Body of pancreas (tissue), 4 donors: Measurements from ENCODE around the gene ACAP2.

Experiments used
- POLR2A ChIP-seq, 3 donors: fragments of 450-650 bp; IDR thresholded peaks; one replicate each; pipeline ENCODE4 v1.6.1; 2016; ENCODE audit warnings: antibody characterized with exemption in 3 of 3, mild to moderate bottlenecking in 2 of 3
- TF ChIP-seq, protein P1 (sequence below), 7 experiments: fragments of 450-650 bp in 4 of 7; fragments of 200-600 bp in 3 of 7; sonication (generic) in 3 of 7; IDR thresholded peaks; one replicate each; pipeline ENCODE4 v1.5.1; 2016 to 2019; ENCODE audit warnings: antibody characterized with exemption in 7 of 7

DNA sequence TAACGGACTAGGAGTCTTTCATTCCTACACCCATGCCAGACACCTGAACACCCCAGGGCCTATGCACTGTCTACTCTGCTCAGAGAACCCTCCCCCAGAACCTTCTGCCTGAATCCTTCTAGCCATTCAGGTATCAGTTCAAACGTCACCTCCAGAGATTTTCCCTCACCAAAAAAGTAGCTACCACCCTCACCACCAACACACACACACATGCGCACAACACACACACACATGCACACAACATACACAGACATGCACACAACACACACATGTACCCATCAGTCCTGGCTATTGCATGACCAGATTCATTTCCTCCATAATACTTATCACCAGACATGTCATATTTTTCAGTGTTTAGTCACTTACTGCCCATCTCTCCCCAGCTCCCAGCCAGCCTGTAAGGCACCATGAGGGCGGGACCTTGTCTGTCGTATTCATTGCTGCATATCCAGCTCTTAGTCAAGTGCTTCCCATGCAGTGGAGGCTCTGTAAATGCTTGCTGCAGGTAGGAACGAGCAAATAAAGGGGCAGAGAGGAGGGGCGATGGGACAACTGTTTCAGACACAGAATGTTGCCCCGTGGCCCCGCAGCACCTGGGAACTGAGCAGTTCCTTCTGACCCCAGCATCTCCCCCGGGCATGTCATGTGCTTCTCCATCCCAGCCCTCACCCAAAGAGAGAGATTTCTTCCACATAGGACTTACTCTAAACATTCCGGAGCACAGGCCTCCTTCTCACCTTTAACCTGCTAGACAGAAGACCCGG lies 201.0 kb downstream of the ACAP2 start:
- TF ChIP-seq, protein P1, sequence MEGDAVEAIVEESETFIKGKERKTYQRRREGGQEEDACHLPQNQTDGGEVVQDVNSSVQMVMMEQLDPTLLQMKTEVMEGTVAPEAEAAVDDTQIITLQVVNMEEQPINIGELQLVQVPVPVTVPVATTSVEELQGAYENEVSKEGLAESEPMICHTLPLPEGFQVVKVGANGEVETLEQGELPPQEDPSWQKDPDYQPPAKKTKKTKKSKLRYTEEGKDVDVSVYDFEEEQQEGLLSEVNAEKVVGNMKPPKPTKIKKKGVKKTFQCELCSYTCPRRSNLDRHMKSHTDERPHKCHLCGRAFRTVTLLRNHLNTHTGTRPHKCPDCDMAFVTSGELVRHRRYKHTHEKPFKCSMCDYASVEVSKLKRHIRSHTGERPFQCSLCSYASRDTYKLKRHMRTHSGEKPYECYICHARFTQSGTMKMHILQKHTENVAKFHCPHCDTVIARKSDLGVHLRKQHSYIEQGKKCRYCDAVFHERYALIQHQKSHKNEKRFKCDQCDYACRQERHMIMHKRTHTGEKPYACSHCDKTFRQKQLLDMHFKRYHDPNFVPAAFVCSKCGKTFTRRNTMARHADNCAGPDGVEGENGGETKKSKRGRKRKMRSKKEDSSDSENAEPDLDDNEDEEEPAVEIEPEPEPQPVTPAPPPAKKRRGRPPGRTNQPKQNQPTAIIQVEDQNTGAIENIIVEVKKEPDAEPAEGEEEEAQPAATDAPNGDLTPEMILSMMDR (IDR thresholded peaks at IDR 0.05), result no peak
- TF ChIP-seq POLR2A (IDR thresholded peaks at IDR 0.05), result no peak
